IPS-18c (cell line): ENCODE data around the gene LSM3.

Experiments used
- H3K4me3 ChIP-seq: 2 replicates; pipeline ENCODE4 v1.7.0; 2013; ENCODE audit warnings: low read depth, mild to moderate bottlenecking, low read length, moderate library complexity; ENCODE audit not compliant: insufficient read depth
- H3K9me3 ChIP-seq: one replicate; pipeline ENCODE4 v1.6.1; 2013; ENCODE audit warnings: mild to moderate bottlenecking, low read length, moderate library complexity; ENCODE audit not compliant: control insufficient read depth, insufficient read depth

The LSM3 gene

DNA sequence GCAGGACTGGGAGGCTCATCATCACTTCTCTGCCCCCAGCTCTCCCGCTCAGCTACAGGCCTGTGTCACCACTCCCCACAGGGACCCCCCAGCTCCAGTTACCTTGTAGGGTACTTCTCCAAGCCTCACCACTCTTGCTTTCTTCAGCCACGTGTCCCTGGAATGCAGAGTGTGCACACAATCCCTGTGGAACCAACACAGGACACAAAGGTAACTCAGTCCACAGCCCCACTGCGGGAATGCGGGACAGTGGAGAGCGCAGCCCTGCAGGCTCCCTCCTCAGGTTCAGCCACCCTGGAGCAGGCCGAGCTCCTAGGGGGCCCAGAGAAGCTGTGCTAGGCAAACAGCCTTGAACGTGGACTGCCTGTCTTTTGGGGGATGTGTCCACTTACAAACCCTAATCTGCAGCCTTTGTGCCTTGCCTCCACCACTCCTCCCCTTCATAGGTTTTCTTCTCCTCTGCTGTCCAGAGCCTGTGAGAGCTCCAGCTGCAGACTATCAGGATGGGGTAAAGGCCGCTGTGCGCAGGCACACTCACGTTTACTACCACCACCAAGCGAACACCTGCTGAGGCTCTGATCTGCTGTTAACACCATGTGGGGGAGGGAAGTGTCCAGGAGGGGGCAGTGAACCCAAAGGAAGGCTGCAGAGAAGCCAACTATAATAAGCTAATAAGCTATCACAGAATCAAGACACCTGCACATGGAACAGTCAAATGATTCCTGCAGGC is 26.2 kb upstream of the LSM3 start:
- no peak overlapping the region for H3K4me3 ChIP-seq
- H3K9me3 ChIP-seq: no peaks in the 10 kb centered on the region

DNA sequence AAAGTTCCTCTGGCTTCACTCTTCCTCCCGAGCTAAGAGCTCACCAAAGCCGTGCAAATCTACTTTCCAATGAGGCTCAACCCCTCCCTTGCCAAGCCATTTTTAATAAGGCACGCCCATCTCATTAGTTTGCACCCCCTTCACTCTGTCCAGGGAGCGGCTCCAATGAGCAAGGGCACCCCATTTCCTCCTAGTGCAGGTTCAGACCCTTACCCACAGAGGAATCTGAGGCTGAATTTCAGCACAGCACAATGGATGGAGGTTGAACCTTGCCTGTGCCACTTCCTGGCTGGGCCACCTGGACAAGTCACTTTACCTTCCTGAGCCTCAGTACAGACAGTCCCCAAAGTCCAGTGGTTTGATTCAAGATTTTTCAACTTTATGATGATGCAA is 25.7 kb upstream of the LSM3 start:
- Histone ChIP-seq H3K4me3 (no peak overlapping the region), H3K9me3 (no peaks in the 10 kb centered on the region)

DNA sequence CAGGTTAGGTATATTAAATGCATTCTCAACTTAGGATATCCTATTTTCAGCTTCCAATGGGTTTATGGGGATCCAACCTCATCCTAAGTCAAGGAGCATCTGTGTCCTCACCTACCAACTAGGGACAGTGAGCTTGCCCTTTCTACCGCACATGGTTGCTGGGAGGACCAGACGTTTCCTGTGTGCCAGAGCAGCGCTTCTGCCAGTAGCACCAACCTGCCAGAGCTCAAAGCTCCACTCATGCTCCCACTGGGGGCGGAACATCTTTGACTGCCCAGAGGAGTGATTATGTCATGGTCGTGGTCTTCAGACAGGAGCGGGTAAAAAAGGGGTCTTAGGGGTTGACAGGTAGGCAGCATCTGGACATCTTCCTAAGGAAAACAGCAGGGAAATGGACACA is 25.0 kb upstream of the LSM3 start:
- no peaks in the 10 kb centered on the region for H3K9me3 ChIP-seq
- H3K4me3 ChIP-seq: no peak overlapping the region

DNA sequence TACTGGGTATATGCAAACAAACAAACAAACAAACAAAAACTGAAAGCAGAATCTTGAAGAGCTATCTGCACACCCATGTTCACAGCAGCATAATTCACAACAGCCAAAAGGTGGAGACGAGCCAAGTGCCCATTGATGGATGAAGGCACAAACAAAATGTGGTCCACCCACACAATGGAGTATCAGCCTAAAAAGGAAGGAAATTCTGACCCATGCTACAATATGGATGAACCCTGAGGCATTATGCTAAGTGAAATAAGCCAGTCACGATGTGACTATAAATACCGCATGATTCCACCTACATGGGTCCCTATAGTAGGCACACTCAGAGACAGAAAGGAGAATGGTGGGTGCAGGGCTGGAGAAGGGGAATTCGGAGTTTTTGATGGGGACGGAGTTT is 24.3 kb upstream of the LSM3 start:
- no peaks in the 10 kb centered on the region for H3K9me3 ChIP-seq
- no peak overlapping the region for H3K4me3 ChIP-seq

DNA sequence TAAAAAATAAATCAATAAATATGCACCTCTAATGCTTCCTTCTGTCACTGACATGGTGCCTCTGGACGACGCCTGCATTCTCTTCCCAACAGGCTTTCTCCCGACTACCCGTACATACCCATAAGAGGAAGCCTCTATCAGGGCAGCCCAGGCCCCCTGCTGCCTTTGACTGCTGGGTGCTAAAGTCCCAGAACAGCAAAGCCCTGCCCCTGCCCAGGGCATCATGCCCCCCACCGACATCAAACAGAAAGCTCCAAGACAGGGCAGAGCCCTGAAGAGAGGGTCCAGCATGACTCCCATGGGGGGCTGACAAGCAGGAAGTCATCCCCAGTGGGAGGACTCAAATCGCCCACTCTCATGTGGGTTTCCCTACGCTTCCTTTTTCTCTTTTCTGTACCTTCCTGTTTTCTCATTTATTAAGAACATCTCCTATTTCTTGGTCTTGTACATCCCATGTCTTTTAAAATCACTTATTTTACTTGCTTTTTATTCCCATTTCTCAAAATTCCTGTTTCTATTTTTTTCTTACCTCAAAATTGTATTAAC is 23.6 kb upstream of the LSM3 start:
- no peaks in the 10 kb centered on the region for H3K9me3 ChIP-seq
- no peak overlapping the region for H3K4me3 ChIP-seq

DNA sequence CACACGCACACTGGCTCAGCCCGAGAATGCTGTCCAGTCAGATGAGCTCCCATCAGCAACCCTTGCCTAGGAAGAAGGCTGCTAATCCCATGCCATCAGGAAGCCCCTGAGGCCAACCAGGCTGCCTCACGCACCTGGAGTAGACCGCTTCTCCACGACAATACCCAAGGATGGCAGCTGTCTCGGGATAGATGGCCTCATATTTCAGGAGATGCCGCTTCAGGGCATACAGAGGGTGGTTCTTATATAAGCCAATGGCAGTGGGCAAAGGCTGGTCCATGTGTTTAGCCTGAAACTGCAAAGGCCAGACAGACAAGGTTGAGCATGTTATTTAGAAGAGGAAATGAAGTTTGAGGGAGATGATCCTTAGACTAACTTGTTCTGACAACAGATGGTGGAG is 22.4 kb upstream of the LSM3 start:
- H3K4me3 ChIP-seq: no peak overlapping the region
- no peaks in the 10 kb centered on the region for H3K9me3 ChIP-seq

DNA sequence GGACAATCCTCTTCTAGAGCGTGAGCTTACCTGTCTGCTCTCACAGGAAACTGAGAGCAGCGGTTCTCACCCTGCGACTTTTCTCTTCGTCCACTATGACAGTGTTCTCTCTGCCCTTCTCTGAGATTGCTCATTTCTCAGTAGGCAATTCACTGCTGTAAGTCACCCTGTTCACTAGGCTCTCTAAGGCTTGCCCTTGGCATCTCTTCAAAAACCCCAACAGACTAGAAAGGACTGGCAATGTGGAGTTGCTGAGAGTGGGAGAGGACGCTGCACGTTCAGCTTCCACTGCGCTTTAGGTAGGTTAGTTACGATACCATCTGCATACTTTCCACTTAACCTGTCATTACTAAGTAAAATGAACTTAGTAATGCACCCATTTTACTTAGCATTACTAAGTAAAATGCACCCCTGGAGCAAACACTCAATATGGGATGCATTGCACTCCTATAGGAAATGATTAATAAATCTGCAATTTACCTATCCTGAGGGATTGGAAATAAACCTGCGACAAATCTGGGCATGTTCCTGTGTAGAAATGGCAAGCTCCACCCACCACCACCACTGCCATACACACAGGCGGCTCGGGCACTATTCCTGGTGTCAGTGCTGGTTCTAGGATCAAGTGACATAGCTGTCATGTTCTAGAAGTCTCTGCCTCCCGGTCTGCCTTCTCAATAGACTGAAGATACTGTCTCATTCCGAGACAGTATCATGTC is 21.6 kb upstream of the LSM3 start:
- Histone ChIP-seq H3K4me3 (no peak overlapping the region), H3K9me3 (no peaks in the 10 kb centered on the region)

DNA sequence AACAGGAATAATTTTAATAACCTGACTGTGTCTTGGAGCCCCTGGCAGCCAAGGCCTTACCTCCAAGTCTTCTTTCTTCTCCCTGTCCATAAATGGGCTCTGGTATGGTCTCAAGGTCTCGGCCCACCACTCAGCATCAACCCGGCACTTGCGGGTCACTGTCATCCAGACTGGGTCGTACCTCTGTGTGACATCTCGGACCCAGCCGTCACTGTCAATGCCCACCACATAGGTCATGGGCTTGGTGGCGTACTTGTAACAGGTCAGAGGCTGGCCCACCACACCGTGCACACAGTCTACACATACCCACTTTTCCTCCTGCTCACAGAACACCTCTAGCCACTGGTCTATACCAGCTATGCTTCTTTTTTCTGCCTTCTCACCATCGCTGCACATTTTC is 20.7 kb upstream of the LSM3 start:
- Histone ChIP-seq H3K9me3 (no peaks in the 10 kb centered on the region), H3K4me3 (no peak overlapping the region)

DNA sequence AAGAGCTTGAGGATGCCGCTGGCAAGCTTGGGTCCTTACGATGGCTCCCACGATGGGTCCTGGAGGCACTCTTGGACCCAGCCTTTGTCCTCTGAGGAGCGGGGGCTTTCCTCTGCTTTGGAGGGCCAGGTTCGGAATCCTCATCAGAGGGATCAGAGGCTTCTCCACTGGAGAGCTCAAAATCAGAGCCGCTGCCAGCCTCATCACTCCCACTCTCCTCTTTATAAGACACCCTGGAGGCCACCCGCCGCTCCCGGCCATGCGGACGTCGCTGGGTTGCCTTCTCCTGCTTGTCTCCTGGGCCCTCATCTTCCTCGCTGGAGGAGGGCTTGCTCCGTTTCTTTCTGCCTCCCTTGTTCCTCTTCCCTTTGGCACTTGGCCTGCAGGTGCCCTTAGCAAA is 20.2 kb upstream of the LSM3 start:
- Histone ChIP-seq H3K4me3 (no peak overlapping the region), H3K9me3 (no peaks in the 10 kb centered on the region)

DNA sequence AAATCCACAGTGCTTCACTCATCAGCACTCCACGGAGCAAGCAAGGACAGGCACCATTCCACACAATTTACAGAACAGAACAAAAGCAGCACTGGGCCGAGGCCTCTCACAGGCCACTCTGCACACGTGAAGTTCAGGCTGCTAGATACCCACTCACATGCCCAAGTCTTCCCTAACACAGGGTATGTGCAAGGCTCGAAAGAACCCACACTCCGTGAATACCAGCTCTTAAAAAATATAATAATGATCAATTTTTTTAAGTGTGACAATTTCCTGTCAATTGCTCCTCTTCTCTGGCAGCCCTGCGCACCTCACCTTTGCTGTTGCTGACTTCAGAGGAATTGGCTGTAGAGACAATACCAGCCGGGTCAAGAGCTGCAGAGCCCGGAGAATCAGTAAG is 19.2 kb upstream of the LSM3 start:
- Histone ChIP-seq H3K9me3 (no peaks in the 10 kb centered on the region), H3K4me3 (no peak overlapping the region)

DNA sequence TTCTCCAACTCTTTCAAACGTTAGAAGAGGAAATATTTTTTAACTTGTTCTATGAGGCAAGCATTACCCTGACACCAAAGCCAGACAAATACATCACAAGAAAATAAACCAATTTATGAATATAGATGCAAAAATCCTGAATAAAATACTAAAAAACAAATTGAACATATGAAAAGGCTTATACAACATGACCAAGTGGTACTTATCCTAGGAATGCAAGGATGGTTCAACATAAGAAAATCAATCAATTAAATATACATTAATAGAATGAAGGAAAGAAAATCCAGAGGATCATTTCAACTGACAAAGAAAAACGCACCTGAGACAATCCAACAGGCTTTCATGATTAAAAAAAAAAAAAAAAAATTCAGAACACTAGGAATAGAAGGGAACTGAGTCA is 17.3 kb upstream of the LSM3 start:
- no peak overlapping the region for H3K4me3 ChIP-seq
- no peaks in the 10 kb centered on the region for H3K9me3 ChIP-seq

DNA sequence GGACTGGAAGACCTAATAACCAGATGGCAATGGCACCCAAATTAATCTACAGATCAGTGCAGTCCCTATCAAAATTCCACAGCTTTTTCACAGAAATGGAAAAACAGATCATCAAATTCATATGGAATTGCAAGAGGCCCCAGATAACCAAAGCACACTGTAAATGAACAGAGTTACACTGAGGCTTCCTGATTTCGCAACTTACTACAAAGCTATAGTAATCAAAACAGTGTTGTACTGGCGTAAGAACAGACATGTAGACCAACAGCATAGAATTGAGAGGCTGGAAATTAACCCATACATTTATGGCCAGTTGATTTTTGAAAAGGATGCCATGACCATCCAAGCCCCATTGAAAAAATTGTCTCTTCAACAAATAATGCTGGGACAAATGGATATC is 16.4 kb upstream of the LSM3 start:
- Histone ChIP-seq H3K9me3 (no peaks in the 10 kb centered on the region), H3K4me3 (no peak overlapping the region)

DNA sequence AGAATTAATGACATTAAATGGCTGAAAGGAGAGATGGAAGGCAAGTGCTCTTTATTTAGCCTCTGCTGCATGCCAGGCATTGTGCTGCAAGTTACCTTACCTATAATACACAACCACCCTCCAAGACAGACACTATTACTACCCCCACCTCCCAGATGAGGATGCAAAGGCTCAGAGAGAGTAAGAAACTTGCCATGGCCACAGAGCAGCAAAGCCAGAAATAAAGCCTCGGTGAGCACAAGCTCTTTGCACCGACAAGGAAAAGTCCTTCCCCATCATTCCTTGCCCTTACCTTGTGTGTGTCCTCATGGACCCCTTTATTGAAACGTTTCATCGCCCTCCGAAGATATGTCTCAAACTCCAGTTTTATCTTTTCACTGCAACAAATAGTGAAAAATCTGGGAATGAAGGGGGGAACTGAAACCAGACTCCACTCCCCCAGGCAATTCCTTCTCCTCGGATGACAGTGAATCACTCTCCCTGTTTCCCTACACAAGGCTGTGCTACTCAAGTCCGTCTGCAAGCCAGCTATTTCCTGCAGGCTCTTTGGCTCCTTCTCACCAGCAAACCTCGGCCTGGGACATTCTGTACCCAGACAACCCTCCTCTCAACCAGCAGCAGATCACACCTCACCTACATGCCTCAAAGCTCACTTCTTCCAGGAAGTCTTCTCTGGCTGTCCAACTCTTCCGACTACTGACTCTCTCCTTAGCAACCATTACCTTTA is 11.6 kb upstream of the LSM3 start:
- Histone ChIP-seq H3K9me3 (no peaks in the 10 kb centered on the region), H3K4me3 (no peak overlapping the region)

DNA sequence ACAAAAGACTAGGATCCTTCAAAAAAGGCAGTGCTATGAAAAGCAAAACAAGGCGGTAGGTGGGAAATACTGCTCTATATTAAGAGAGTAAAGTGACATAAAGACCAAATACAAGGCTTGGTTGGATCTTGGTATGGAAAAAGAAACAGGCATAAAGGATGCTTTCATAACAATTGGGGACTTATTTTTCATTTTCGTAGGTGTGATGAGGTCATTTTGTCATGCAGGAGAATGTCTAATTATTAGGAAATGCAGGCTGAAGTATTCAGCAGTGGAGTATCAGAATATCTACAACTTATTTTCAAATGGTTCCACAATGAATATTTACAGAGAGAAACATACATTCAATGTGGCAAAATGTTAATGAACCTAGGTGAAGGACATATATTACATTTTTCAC is 9.2 kb upstream of the LSM3 start:
- no peak overlapping the region for H3K4me3 ChIP-seq
- H3K9me3 ChIP-seq: no peaks in the 10 kb centered on the region

DNA sequence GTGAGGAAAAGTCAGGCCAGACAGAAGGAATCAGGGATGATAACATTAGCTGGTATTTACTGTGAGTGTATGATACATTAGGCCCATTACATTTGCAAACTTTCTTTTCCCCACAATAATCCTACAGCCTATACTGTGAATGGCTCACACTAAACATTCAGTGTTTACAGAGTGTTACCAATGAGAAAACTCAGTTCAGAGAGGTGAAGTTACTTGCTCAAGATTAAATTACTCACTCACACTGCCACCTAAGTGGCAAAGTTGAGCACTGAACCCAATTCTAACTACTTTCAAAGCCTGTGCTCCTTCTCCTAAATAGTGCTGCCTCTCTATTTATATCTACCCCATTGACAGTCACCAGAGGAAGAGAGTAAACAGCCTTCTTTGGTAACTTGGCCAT is 8.7 kb upstream of the LSM3 start:
- Histone ChIP-seq H3K9me3 (no peaks in the 10 kb centered on the region), H3K4me3 (no peak overlapping the region)

DNA sequence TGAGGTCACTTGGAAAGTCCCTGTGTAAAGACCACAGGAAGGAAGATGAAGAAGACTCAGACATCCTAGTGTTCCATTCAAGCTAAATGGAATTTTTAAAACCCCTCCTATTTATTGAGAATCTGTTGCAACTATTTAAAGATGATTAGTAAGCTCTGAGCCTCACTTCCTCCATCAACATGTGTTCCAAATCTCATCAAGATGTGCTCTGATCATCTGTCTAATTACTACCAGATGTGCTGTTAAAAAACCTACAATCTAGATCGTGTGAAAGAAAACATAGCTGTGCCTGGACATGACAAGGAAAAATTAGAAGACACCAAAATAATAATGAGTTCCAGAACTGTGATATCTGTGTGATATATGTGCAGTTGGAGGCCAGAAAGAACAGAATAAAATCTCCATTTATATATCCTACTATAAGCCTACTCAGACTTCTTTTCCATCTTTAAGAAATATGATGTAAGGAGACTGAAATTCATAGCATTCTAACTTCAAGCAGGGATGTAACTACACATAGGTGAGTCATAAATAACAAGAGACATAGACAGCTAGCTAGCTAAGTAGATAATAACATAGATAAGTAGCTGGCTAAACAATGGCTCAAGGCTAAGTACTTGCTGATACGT is 8.0 kb upstream of the LSM3 start:
- Histone ChIP-seq H3K4me3 (no peak overlapping the region), H3K9me3 (no peaks in the 10 kb centered on the region)

DNA sequence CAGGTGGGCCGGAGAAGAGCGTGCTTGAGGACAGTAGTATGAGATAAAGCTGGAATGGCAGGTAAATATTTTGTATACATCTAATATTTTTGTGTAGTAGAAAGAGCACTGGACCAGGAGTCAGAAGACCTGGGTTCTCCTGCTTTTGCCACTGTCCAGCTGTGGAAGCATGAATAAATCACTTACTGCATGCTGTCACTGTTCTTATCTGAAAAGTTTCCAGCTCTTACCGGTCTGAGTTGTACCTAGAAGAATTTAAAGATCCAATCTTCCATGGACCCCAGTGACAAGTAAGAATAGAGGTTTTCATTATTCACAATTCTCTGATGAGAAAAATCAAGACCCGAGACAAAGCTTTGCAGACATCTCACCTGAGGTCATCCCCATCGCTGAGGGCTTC is 6.1 kb upstream of the LSM3 start:
- no peak overlapping the region for H3K4me3 ChIP-seq

DNA sequence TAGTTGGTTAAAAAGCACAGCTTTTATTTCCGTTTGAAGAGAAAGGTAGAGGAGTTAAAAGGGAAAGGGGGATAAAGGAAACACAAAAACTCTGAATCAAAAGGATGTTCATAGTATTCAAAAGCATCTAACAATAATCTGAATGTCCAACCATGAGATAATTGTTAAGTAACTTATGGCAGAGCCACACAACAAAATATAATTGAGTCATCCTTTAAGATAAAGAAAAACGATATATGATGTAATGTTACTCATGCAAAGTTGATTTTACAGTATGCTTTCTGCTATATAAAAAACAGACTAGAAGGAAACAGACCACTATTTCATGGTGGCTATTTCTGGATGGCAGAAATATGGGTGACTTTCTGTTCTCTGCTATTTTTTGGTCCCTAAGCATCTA is 4.1 kb upstream of the LSM3 start:
- Histone ChIP-seq H3K9me3 (no peaks in the 10 kb centered on the region), H3K4me3 (no peak overlapping the region)

More for the DNA sequence above, 6.1 kb upstream of the LSM3 start:
- no peaks in the 10 kb centered on the region for H3K9me3 ChIP-seq
